H1 (cell line): ENCODE data around the gene TMED4. TPM values are rescaled to one million over a fixed set of nuclear protein-coding genes. Genes with fewer than 3 reads are reported as not detected.

Experiments used
- CTCF ChIA-PET: fragments of 300-600 bp; sonication (Branson Sonifier 250); formaldehyde crosslinking; loops from one replicate; lab custom pipeline; 2021; ENCODE audit not compliant: partially characterized antibody; lab: Charles Lee
- POLR2A ChIA-PET: fragments of 300-600 bp; sonication (Branson Sonifier 250); formaldehyde crosslinking; loops from one replicate; lab custom pipeline; 2021; ENCODE audit warnings: inconsistent platforms; ENCODE audit not compliant: partially characterized antibody; lab: Charles Lee
- DNase-seq, 2 experiments: peaks; one replicate each; pipeline versions ENCODE4 v3.0.0 to v3.0.0-alpha.2; 2010 to 2022; ENCODE audit warnings: low spot score in 2 of 2, low read depth in 1 of 2, mixed read lengths in 1 of 2
- FAIRE-seq: peaks from 2 replicates; lab custom pipeline; 2011; peaks lifted over from hg19 to GRCh38; lab: Jason Lieb, UNC
- H2AFZ ChIP-seq: 2 replicates; pipeline ENCODE4 v1.8.1; 2012; ENCODE audit warnings: low read length, inconsistent platforms
- H2AK5ac ChIP-seq: 2 replicates; pipeline ENCODE4 v1.6.1; 2013; ENCODE audit warnings: low read depth, low read length
- H2BK120ac ChIP-seq: replicated peaks from 2 replicates; pipeline ENCODE3; 2013; ENCODE audit warnings: low read depth, low read length, inconsistent platforms
- H2BK12ac ChIP-seq: 2 replicates; pipeline ENCODE4 v1.6.1; 2013; ENCODE audit warnings: low read depth, low read length
- H2BK15ac ChIP-seq: 2 replicates; pipeline ENCODE4 v1.6.1; 2013; ENCODE audit warnings: low read length
- H2BK20ac ChIP-seq: 2 replicates; pipeline ENCODE4 v1.6.1; 2013; ENCODE audit warnings: low read length
- H2BK5ac ChIP-seq: 2 replicates; pipeline ENCODE4 v1.6.1; 2013; ENCODE audit warnings: low read depth, low read length
- H3K14ac ChIP-seq: 2 replicates; pipeline ENCODE4 v1.6.1; 2013; ENCODE audit warnings: inconsistent platforms; ENCODE audit not compliant: insufficient read length
- H3K18ac ChIP-seq: 2 replicates; pipeline ENCODE4 v1.6.1; 2013; ENCODE audit warnings: low read length; ENCODE audit errors: extremely low read depth
- H3K23ac ChIP-seq: 2 replicates; pipeline ENCODE4 v1.6.1; 2013; ENCODE audit warnings: inconsistent platforms; ENCODE audit not compliant: insufficient read length
- H3K23me2 ChIP-seq: 2 replicates; pipeline ENCODE4 v1.6.1; 2013; ENCODE audit warnings: low read depth, low read length
- H3K27ac ChIP-seq: 2 replicates; pipeline ENCODE4 v1.6.1; 2011; ENCODE audit warnings: low read depth, low read length, inconsistent platforms
- H3K27me3 ChIP-seq, 4 experiments: replicated peaks in 1 of 4; 1 replicate in 1 of 4; 2 replicates in 3 of 4; pipeline versions ENCODE4 v1.6.1 to v1.8.1; 2011 to 2013; ENCODE audit warnings: low read length in 3 of 4, mild to moderate bottlenecking in 3 of 4, inconsistent platforms in 2 of 4, mixed read lengths in 2 of 4, moderate library complexity in 1 of 4; ENCODE audit not compliant: control insufficient read depth in 3 of 4, insufficient read depth in 3 of 4; ENCODE audit errors: extremely low read depth in 1 of 4
- H3K36me3 ChIP-seq, 4 experiments: 2 replicates each; pipeline versions ENCODE4 v1.6.1 to v1.8.1; 2011 to 2013; ENCODE audit warnings: mild to moderate bottlenecking in 4 of 4, low read length in 3 of 4, moderate library complexity in 2 of 4, control low read depth in 1 of 4, inconsistent platforms in 1 of 4; ENCODE audit not compliant: insufficient read depth in 4 of 4, control insufficient read depth in 2 of 4
- H3K4ac ChIP-seq: replicated peaks from 2 replicates; pipeline ENCODE3; 2013; ENCODE audit warnings: low read length, low read depth, mixed read lengths, inconsistent platforms; ENCODE audit not compliant: insufficient read length
- H3K4me1 ChIP-seq, 4 experiments: replicated peaks in 1 of 4; 1 replicate in 1 of 4; 2 replicates in 3 of 4; pipeline versions ENCODE4 v1.6.1 to v1.8.1; 2011 to 2013; ENCODE audit warnings: low read length in 3 of 4, inconsistent platforms in 2 of 4, mixed read lengths in 1 of 4; ENCODE audit not compliant: insufficient read depth in 4 of 4, control insufficient read depth in 3 of 4
- H3K4me2 ChIP-seq, 2 experiments: 2 replicates each; pipeline versions ENCODE4 v1.6.1 to v1.8.1; 2011 to 2013; ENCODE audit warnings: low read depth in 2 of 2, low read length in 2 of 2, control low read depth in 1 of 2, inconsistent platforms in 1 of 2, mild to moderate bottlenecking in 1 of 2; ENCODE audit not compliant: insufficient read depth in 1 of 2
- H3K4me3 ChIP-seq, 4 experiments: fragments of 200-600, 300-600 bp in 1 of 4; sonication (generic), shearing (Covaris generic), sonication (Bioruptor Twin) in 1 of 4; 2 replicates each; pipeline versions ENCODE4 v1.5.1 to v1.8.1; 2011 to 2016; ENCODE audit warnings: low read length in 4 of 4, low read depth in 3 of 4, control low read depth in 2 of 4, inconsistent platforms in 2 of 4, mild to moderate bottlenecking in 2 of 4, mixed read lengths in 1 of 4, moderate library complexity in 1 of 4; ENCODE audit not compliant: insufficient read depth in 2 of 4; ENCODE audit errors: extremely low read depth in 1 of 4
- H3K56ac ChIP-seq: replicated peaks from 2 replicates; pipeline ENCODE3; 2013; ENCODE audit warnings: low read depth, mild to moderate bottlenecking, mixed read lengths, low read length, inconsistent platforms; ENCODE audit not compliant: insufficient read length
- H3K79me1 ChIP-seq: 2 replicates; pipeline ENCODE4 v1.6.1; 2013; ENCODE audit warnings: low read depth, low read length, control low read depth
- H3K79me2 ChIP-seq, 2 experiments: 2 replicates each; pipeline versions ENCODE4 v1.6.1 to v1.8.1; 2012 to 2013; ENCODE audit warnings: low read length in 2 of 2, mild to moderate bottlenecking in 2 of 2, inconsistent platforms in 1 of 2; ENCODE audit not compliant: insufficient read depth in 2 of 2, control insufficient read depth in 1 of 2
- H3K9ac ChIP-seq, 4 experiments: replicated peaks in 1 of 4; 1 replicate in 1 of 4; 2 replicates in 3 of 4; pipeline versions ENCODE4 v1.6.1 to v1.8.1; 2011 to 2013; ENCODE audit warnings: low read depth in 3 of 4, low read length in 3 of 4, control low read depth in 2 of 4, mild to moderate bottlenecking in 2 of 4, moderate library complexity in 2 of 4, inconsistent platforms in 1 of 4; ENCODE audit errors: extremely low read depth in 1 of 4
- H3K9me3 ChIP-seq, 2 experiments: 2 replicates each; pipeline versions ENCODE4 v1.6.1 to v1.8.1; 2012 to 2013; ENCODE audit warnings: mild to moderate bottlenecking in 2 of 2, moderate library complexity in 2 of 2, control low read depth in 1 of 2, inconsistent platforms in 1 of 2, low read depth in 1 of 2, low read length in 1 of 2, mixed read lengths in 1 of 2; ENCODE audit not compliant: insufficient read depth in 2 of 2
- H4K20me1 ChIP-seq, 2 experiments: replicated peaks in 1 of 2; 2 replicates each; pipeline versions ENCODE3 to v1.8.1; 2011 to 2013; ENCODE audit warnings: inconsistent platforms in 2 of 2, low read length in 2 of 2, mild to moderate bottlenecking in 1 of 2; ENCODE audit not compliant: insufficient read depth in 2 of 2, control insufficient read depth in 1 of 2
- H4K5ac ChIP-seq: 2 replicates; pipeline ENCODE4 v1.6.1; 2013; ENCODE audit warnings: low read length, low read depth, mixed read lengths, inconsistent platforms; ENCODE audit not compliant: insufficient read length
- H4K8ac ChIP-seq: 2 replicates; pipeline ENCODE4 v1.8.0; 2013; ENCODE audit warnings: mild to moderate bottlenecking, moderate library complexity, low read length, inconsistent platforms; ENCODE audit not compliant: insufficient read depth; ENCODE audit errors: extremely low read depth
- H4K91ac ChIP-seq: replicated peaks from 2 replicates; pipeline ENCODE3; 2013; ENCODE audit warnings: low read length, mixed read lengths, inconsistent platforms; ENCODE audit not compliant: insufficient read length
- BCL11A ChIP-seq, 2 experiments: IDR thresholded peaks; one replicate each; pipeline ENCODE4 v1.6.1; 2011; ENCODE audit warnings: low read depth in 2 of 2, low read length in 2 of 2, mild to moderate bottlenecking in 2 of 2
- NANOG ChIP-seq: IDR thresholded peaks from 2 replicates; pipeline ENCODE4 v1.6.1; 2011; ENCODE audit warnings: low read length, low read depth, mild to moderate bottlenecking, inconsistent platforms; ENCODE audit not compliant: insufficient read depth, poor library complexity, severe bottlenecking
- RXRA ChIP-seq: IDR thresholded peaks from 2 replicates; pipeline ENCODE4 v1.6.1; 2011; ENCODE audit warnings: low read depth, mild to moderate bottlenecking, low read length, moderate library complexity; ENCODE audit not compliant: insufficient read depth
- TCF12 ChIP-seq: IDR thresholded peaks from 2 replicates; pipeline ENCODE4 v1.6.1; 2011; ENCODE audit warnings: low read depth, mild to moderate bottlenecking, low read length
- YY1 ChIP-seq: IDR thresholded peaks from 2 replicates; pipeline ENCODE4 v1.6.1; 2011; ENCODE audit warnings: low read depth, mild to moderate bottlenecking, low read length
- WGBS, 2 experiments: shearing (Covaris generic) in 1 of 2; methylation state at CpG; one replicate each; pipeline versions ENCODE4 v1.1.6 to v1.1.7; 2013 to 2015; ENCODE audit warnings: low lambda C conversion rate in 2 of 2, mixed read lengths in 2 of 2, inconsistent platforms in 1 of 2, low coverage in 1 of 2, missing lambda C conversion rate in 1 of 2; ENCODE audit not compliant: insufficient replicate concordance in 2 of 2, insufficient coverage in 1 of 2, insufficient read length in 1 of 2; ENCODE audit errors: extremely low coverage in 1 of 2, missing lambda C conversion rate in 1 of 2; 5-methylcytosine and 5-hydroxymethylcytosine counted together
- polyA plus RNA-seq, 7 experiments: library from polyadenylated mRNA; depleted of rRNA in 3 of 7; stranded (reverse) in 5 of 7; unstranded in 2 of 7; fragments of >200 nt in 5 of 7; fragments of 200-250 nt in 2 of 7; gene quantifications; 1 replicate in 5 of 7; 2 replicates in 1 of 7; 4 replicates in 1 of 7; pipeline versions ENCODE4 v1.2.1 to v1.2.3, GENCODE V29; 2011 to 2013; ENCODE audit warnings: missing spikeins in 2 of 7, mixed read lengths in 2 of 7
- total RNA-seq: library from RNA; stranded (reverse); fragmentation: NEBNext Ultra II Directional; extraction: Animal tissue kit (Norgen Biotek cat#: 25700); gene quantifications from 2 replicates; pipeline ENCODE4 v1.2.1, GENCODE V29; 2021

Gene TMED4
- total and polyA plus RNA-seq, 2 of the 8 experiments (the other 6 are each of a cell fraction or from before 2014, with no cell fraction given): 44.9 to 76.7 TPM

- H2BK15ac ChIP-seq: no peak overlapping the region
- no peak overlapping the region for H3K56ac ChIP-seq
- H2BK12ac ChIP-seq: no peak overlapping the region
- H4K91ac ChIP-seq: no peak overlapping the region
- H3K23ac ChIP-seq: no peak overlapping the region
- ChIA-PET CTCF (interaction anchor here (0.9 to 1.7 kb wide), 2 partner anchors 15 to 56 kb away, joined by 3 to 4 read pairs; no protein-coding TSS in a partner anchor), POLR2A (interaction anchor here (1.3 to 2.0 kb wide), 4 partner anchors 9 to 15 kb away, joined by 3 to 6 read pairs (median 4); partner anchors contain the start of gene OGDH)
- peaks cover 3 to 21% of the 10 kb centered on the region in 2 experiments for H4K20me1 ChIP-seq
- DNase-seq (no peak), FAIRE-seq (no peak)
- H4K5ac ChIP-seq: no peak overlapping the region
- no peaks in the 10 kb centered on the region; a peak in 1 of 7 replicates for H3K4me1 ChIP-seq
- H3K18ac ChIP-seq: no peak overlapping the region
- H2BK120ac ChIP-seq: no peak overlapping the region
- H3K4me2 ChIP-seq: no peak overlapping the region
- no peak overlapping the region for H2AK5ac ChIP-seq
- no peak overlapping the region for H3K4me3 ChIP-seq
- H3K27ac ChIP-seq: no peak overlapping the region
- 93% methylated on average over 11 of the region's 11 CpGs; no CpG with 5 or more reads in 1 of the 2 experiments for WGBS, 2 experiments
- peaks cover 10 to 85% of the 10 kb centered on the region in 2 experiments for H3K79me2 ChIP-seq
- H3K4ac ChIP-seq: no peak overlapping the region
- no peak overlapping the region for H4K8ac ChIP-seq
- no peak overlapping the region for H2AFZ ChIP-seq
- no peaks in the 10 kb centered on the region for H3K9me3 ChIP-seq
- H3K27me3 ChIP-seq: no peaks in the 10 kb centered on the region
- H3K23me2 ChIP-seq: no peaks in the 10 kb centered on the region
- no peak overlapping the region for H3K14ac ChIP-seq
- H3K9ac ChIP-seq: no peak overlapping the region
- no peak overlapping the region for H2BK20ac ChIP-seq
- no peak for TF ChIP-seq NANOG
- TF ChIP-seq TCF12: no peak
- no peak for TF ChIP-seq RXRA
- no peak for TF ChIP-seq BCL11A (IDR thresholded peaks at IDR 0.05; ENCODE audit: low read depth in 2 of 2, low read length in 2 of 2)
- no peak for TF ChIP-seq YY1
- peaks cover 13% of the 10 kb centered on the region for H3K79me1 ChIP-seq
- no peak overlapping the region for H2BK5ac ChIP-seq
- peaks cover 0 to 16% (median 7%) of the 10 kb centered on the region in 4 experiments; a peak in 4 of 8 replicates for H3K36me3 ChIP-seq
These were observed 39.2 kb upstream of the TMED4 start for GRCh38 chr7:44621034-44621749.
